ENCODE results near the gene TCP11L1. TPM values are rescaled to one million over a fixed set of nuclear protein-coding genes. Genes with fewer than 3 reads are reported as not detected.
"Not testable (repeated sequence)": the region's sequence is repeated elsewhere in the genome, so short reads cannot be mapped to it uniquely, and the experiment has no call there.

The TCP11L1 gene
- total RNA-seq, 1 donor from 2014 or later = 11.6 TPM

- intact Hi-C loops (cut with micrococcal nuclease) = no loop called here
These were observed 10.8 kb upstream of the TCP11L1 start for GRCh38 chr11:33028537-33028914.

- intact Hi-C loops (cut with micrococcal nuclease) = not testable (repeated sequence)
These were observed 10.2 kb upstream of the TCP11L1 start for GRCh38 chr11:33029218-33029617.

GRCh38 chr11:33033493-33033892 is 5.9 kb upstream of the TCP11L1 start:
- intact Hi-C loops (cut with micrococcal nuclease) = loop anchor here (10.0 kb wide), 1 partner anchor 449 kb away; the partner anchor contains the start of gene EIF3M

- intact Hi-C loops (cut with micrococcal nuclease) = loop anchor here (10.0 kb wide), 1 partner anchor 450 kb away; the partner anchor contains the start of gene EIF3M
These were observed 4.4 kb upstream of the TCP11L1 start for GRCh38 chr11:33035011-33035410.

- intact Hi-C loops (cut with micrococcal nuclease) = loop anchor here (1.0 kb wide), 2 partner anchors 25 to 217 kb away; partner anchors contain the start of gene HIPK3
These were observed 875 bp downstream of the TCP11L1 start for GRCh38 chr11:33040033-33040861.

DNA sequence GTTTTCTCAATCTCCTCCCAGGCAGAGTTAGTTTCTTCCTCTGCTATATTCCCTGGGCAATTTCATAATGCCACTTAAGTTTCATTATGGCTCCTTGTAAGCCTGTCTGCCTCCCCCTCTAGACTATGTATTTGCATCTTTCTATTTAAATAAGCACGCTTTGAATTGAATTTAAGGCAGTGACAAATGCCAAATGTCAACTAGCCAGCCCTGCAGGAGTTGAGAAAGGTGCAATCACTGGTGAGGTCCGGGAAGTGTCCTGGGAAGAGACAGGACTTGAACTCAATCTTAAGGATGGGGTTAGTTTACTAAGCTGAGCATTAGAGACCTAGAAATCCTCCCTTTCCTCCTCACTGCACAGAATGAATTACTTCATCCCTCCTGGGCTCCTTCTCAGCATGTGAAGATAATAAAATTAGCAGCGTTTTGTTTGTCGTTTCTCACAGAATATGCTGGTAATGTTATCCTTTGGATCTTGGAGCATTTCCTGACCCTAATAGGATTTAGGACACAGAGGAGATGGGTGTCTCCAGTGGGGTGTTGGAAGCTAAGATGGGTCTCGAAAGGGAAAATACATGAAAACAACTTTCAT is 1.6 kb downstream of the TCP11L1 start:
- intact Hi-C loops (cut with micrococcal nuclease) = loop anchor here (1.0 kb wide), 2 partner anchors 24 to 216 kb away; partner anchors contain the start of gene HIPK3

DNA sequence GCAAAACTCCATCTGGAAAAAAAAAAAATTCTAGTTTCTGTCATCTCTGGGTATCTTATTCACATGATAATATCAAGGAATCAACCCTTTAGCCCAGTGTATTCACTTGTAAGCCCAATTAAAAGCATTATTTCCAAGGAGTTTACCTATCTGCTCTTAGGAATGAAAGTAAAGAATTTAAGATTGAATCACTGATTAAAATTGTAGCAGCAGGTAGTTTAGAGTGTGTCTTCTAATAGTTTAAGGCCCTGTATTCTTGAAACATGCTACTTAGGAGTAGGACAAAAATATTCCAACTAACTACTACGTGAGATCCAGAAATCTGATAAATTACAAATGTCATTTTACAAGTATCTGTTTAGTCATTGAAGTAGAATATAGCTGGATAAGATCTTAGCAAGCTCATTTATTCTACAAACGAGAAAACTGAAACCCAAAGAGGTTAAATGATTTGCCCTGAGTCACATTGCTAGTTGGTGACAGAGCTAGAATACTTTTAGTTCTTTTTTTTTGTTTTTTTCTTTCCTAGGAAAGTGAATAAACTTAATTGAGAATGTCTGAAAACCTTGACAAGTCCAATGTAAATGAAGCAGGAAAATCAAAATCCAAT is 4.0 kb downstream of the TCP11L1 start:
- intact Hi-C loops (cut with micrococcal nuclease) = no loop called here

DNA sequence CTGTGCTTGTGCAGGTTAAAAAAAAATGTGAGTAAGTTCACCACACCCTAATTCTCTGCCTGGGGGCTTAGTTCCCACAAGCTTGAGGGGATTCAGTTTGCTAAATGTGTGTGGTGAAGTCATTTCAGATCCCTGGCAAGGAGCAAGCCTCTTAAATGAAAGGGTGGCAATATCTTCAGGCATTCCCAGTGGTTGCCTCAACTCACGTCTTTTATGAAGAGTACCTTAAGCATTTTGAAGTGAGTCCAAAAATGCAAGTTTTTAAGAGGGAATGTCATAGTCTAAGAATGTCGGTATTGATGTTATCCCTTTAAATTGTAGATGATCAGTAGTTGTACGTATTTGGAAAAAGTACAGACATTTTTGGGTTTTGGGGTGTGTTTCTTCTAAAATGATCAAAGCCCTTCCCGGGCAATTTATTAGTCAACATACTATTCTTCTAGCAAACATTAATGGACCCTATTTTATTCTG is 4.9 kb downstream of the TCP11L1 start:
- intact Hi-C loops (cut with micrococcal nuclease) = no loop called here

GRCh38 chr11:33045551-33046255 is 6.3 kb downstream of the TCP11L1 start:
- intact Hi-C loops (cut with micrococcal nuclease) = no loop called here

DNA sequence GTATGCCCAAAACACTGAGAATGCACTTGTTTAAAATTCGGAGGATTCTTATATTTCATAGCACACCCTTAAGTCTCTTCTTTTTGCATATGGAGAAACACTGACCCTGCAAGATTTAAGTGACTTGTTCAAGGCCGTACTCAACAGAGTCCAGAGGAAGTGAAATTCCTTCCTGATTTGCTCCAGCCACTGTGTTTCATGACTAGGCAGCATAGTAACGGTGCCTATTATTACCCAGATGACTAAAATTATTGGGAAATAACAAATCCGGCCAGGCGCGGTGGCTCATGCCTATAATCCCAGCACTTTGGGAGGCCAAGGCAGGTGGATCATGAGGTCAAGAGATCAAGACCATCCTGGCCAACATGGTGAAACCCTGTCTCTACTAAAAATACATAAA is 9.3 kb downstream of the TCP11L1 start:
- intact Hi-C loops (cut with micrococcal nuclease) = not testable (repeated sequence)

- intact Hi-C loops (cut with micrococcal nuclease) = not testable (repeated sequence)
These were observed 10.4 kb downstream of the TCP11L1 start for GRCh38 chr11:33049565-33050408.

DNA sequence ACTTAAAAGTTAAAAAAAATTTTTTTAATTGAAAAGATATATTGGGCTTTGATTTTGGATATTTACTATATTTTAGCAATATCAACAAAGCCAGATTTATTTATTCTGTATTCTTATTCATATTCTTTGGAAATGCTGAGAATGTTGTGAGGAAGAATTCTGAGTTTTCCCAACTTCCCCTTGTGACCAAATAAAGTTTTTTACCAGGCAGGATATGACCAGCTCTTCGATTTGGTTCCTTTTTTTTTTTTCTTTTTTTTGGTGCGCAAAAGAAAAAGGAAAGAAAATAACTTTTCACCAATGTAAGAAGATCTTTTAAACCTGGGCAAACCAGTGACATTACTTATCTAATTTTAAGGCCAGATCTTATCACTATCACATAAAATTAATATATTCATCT is 12.9 kb downstream of the TCP11L1 start:
- intact Hi-C loops (cut with micrococcal nuclease) = no loop called here

DNA sequence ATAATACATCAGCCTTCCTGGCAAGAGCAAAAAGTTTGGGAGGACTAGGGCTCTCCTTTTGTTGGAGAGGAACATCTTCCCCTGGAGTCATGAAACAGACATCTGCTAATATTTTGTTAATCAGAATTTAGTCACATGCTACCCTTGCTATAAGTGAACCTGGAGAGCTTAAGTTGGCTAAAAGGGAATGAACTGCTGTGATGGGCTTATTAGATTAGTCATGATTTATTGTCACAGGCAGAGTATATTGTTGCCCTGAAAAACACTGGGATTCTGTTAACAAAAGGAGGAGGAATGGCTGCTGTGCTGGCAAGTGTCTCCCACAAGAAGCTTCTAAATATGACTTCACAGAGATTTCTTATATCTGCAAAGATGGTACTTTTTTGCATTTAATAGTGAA is 16.0 kb downstream of the TCP11L1 start:
- intact Hi-C loops (cut with micrococcal nuclease) = no loop called here

- intact Hi-C loops (cut with micrococcal nuclease) = no loop called here
These were observed 17.9 kb downstream of the TCP11L1 start for GRCh38 chr11:33057284-33057683.

DNA sequence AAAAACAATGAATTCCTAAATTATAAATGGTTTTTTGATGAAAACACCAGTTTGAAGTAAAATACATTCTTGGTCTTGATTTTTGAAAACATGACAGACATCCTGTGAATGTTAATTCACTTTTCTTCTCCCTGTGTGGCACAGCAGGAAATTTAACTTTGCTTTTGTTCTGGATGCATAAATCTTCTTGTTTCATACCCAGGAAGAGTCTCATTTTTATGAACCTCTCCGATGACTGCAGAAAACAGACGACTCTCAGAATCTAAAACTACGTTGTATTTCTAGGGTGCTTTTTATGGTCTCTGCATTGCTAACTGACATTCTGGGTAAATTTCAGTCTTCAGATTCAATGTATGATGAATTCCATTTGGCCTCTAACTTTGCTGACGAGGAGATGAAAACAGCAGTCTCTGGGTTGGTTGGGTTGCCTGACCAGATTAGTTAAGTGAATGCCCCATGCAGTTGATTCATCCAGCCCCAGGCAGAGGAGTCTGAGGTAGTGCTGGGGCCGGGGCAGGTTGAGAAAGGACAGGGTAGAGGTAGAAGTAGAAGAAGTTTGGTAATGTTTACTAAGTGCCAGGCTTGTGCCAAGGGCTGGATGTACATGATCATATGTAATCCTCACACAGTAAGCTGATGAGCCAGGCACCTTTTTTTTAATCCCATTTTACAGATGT is 20.1 kb downstream of the TCP11L1 start:
- intact Hi-C loops (cut with micrococcal nuclease) = loop anchor here (10.0 kb wide), 1 partner anchor 45 kb away; the partner anchor contains the start of gene DEPDC7

GRCh38 chr11:33060271-33060670 is 20.9 kb downstream of the TCP11L1 start:
- intact Hi-C loops (cut with micrococcal nuclease) = loop anchor here (10.0 kb wide), 1 partner anchor 45 kb away; the partner anchor contains the start of gene DEPDC7

- intact Hi-C loops (cut with micrococcal nuclease) = loop anchor here (10.0 kb wide), 1 partner anchor 47 kb away; the partner anchor contains the start of gene DEPDC7
These were observed 22.8 kb downstream of the TCP11L1 start for GRCh38 chr11:33062137-33062536.

DNA sequence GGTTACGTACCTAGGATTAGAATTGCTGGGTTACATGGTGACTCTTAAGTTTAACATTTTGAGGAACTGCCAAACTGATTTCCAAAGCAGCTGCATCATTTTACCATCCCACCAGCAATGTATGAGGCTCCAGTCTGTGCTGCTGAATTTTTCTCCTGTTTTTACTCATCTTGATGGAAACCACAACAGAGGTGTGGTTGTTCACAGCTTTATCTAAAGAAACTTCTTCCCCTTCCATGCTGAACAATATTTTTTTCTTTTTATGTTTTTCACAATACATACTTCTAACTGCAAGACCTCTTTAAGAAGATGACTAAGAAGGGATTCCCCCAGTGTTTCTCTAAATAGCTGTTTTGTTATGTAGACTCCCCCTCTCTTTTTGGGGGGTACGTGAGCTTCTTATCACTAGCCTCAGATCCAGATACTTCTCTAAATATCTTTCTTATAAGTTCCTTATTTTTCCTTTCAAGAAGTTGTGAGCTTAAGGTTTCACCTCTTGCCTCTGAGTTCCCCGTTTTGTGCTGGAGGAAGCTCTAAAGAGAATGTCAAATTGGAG is 24.0 kb downstream of the TCP11L1 start:
- intact Hi-C loops (cut with micrococcal nuclease) = loop anchor here (10.0 kb wide), 1 partner anchor 49 kb away; the partner anchor contains the start of gene DEPDC7
